GM20000 (cell line): ENCODE measurements around the gene ASF1A.

ENCODE experiments used
- DNase-seq: peaks from one replicate; pipeline ENCODE4 v3.0.0; 2012; ENCODE audit warnings: low spot score
- CTCF ChIP-seq: IDR thresholded peaks from 2 replicates; pipeline ENCODE4 v1.5.1; 2012; ENCODE audit warnings: mild to moderate bottlenecking, control low read depth; ENCODE audit errors: extremely low read depth, missing control alignments

Gene ASF1A

DNA sequence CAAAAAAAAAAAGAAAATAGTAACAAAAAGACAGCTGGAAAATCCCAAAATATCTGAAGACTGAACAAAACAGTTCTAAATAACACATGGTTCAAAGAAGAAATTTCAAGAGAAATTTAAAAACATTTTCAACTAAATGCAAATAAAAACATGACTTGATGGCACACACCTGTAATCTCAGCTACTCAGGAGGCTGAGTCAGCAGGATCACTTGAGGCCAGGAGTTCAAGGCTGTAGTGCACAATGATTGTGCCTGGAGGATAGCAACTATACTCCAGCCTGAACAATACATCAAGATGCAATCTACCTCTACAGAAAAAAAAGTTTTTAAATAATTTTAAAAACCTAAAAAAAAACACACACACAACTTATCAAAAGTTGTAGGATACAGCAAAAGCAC is 21.6 kb upstream of the ASF1A start:
- no peak for TF ChIP-seq CTCF
- no peak for DNase-seq

GRCh38 chr6:118872726-118873125 is 21.2 kb upstream of the ASF1A start:
- TF ChIP-seq CTCF = no peak
- no peak for DNase-seq

DNA sequence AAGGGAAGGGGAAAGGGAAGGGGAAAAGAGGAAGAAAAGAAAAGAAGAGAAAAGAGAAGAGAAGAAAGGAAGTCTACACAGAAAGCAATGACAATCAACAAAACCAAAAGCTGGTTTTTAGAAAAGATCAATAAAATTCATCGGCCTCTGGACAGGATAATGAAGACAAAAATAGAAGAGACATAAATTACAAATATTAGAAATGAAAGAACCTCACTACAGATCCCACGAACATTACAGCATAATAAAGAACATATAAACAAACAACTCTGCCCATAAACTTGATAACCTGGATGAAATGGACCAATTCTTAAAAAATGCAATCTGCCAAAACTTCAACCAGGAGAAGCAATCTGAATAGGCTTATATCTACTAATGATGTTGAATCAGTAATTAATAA is 20.7 kb upstream of the ASF1A start:
- TF ChIP-seq CTCF = no peak

GRCh38 chr6:118875672-118876071 is 18.3 kb upstream of the ASF1A start:
- TF ChIP-seq CTCF = no peak
- DNase-seq = no peak

More for the DNA sequence above, 20.7 kb upstream of the ASF1A start:
- no peak for DNase-seq

DNA sequence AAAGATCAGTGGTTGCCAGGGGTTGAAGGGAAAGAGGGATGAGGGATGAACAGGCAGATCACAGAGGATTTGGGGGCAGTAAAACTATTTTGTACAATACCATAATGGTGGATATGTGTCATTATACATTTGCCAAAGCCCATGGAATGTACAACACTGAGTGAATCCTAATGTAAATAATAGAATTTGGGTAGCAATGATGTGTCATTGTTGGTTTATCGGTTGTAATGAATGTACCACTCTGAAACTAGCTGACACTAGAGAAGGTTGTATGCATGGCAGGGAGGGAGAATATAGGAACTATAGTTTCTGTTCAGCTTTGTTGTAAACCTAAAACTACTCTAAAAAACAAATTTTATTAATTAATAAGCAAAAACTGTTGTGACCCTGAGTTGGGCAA is 17.8 kb upstream of the ASF1A start:
- TF ChIP-seq CTCF = no peak
- no peak for DNase-seq

DNA sequence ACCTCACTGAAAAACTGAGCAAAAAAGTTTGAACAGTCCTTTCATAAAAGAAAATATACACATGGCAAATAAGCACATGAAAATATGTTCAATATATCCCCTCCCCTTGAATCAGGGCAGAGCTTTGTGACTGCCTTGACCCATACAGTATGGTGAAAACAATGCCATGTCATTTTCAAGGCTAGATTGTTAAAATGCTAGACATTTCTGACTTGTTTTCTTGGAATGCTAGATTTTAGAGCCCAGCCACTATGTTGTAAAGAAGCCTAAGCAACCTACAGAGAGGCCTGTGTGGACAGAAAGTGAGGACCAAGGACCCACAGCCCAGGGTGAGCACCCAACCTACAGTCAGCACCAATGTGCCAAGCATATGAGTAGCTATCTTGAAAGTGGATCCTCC is 17.1 kb upstream of the ASF1A start:
- no peak for DNase-seq
- TF ChIP-seq CTCF = no peak

DNA sequence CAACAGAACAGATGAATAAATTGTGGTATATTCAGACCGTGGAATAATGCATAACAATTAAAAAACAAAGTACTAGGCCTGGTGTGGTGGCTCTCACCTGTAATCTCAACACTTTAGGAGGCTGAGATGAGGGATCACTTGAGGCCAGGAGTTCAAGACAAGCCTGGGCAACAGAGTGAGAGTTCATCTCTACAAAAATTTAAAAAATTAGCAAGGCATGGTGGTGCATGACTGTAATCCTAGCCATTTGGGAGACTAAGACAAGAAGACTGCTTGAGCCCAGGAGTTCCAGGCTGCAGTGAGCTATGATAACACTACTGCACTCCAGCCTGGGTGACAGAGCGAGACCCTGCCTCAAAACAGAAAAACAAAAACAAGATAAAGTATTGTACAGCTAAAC is 16.1 kb upstream of the ASF1A start:
- no peak for TF ChIP-seq CTCF
- DNase-seq = no peak
